WERI-Rb-1 (cell line): ENCODE data around the gene WDR38.
"Not testable (repeated sequence)": the region's sequence is repeated elsewhere in the genome, so short reads cannot be mapped to it uniquely, and the experiment has no call there.

Experiments
- DNase-seq: peaks from one replicate; pipeline ENCODE4 v3.0.0-alpha.2; 2020
- H3K27ac ChIP-seq: fragments of 250-450 bp; sonication (Bioruptor Pico); 2 replicates; pipeline ENCODE4 v1.5.1; 2020; ENCODE audit warnings: mild to moderate bottlenecking, moderate library complexity
- H3K27me3 ChIP-seq: fragments of 250-450 bp; sonication (Bioruptor Pico); 2 replicates; pipeline ENCODE4 v1.5.1; 2021; ENCODE audit warnings: mild to moderate bottlenecking, low read depth, moderate library complexity; ENCODE audit not compliant: insufficient read depth, severe bottlenecking
- H3K36me3 ChIP-seq: fragments of 250-450 bp; sonication (Bioruptor Pico); 2 replicates; pipeline ENCODE4 v1.5.1; 2020; ENCODE audit warnings: mild to moderate bottlenecking, moderate library complexity
- H3K4me3 ChIP-seq: 2 replicates; pipeline ENCODE4 v1.5.1; 2011; ENCODE audit warnings: low read depth, mild to moderate bottlenecking, control low read depth, low read length
- H3K9me3 ChIP-seq: fragments of 250-450 bp; sonication (Bioruptor Pico); 2 replicates; pipeline ENCODE4 v1.5.1; 2021; ENCODE audit warnings: mild to moderate bottlenecking, moderate library complexity; ENCODE audit not compliant: severe bottlenecking
- TF ChIP-seq, protein P1 (sequence below): IDR thresholded peaks from 2 replicates; pipeline ENCODE4 v1.5.1; 2011; ENCODE audit warnings: low read depth, mild to moderate bottlenecking, control low read depth, inconsistent platforms, low read length

Gene WDR38

DNA sequence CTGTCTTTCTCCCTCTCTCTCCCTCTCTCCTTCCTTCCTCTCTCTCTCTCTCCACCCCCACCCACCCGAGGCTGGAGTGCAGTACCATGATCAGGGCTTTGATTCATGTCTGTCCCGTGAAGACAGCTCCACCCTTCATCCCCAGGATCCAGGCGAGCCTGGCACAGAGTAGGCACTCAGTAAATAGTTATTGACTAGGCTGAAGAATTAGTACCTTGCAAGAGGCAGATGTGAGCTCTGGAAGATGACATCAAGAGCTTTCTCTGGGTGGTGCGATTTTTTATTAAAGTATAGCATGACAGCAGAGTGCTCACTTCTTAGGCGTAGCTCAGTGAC lies 24.0 kb upstream of the WDR38 start:
- DNase-seq, result no peak
- Histone ChIP-seq H3K9me3 (peaks cover 15% of the 10 kb centered on the region), H3K27me3 (no peaks in the 10 kb centered on the region), H3K4me3 (no peak overlapping the region), H3K36me3 (no peaks in the 10 kb centered on the region), H3K27ac (no peak overlapping the region)
- TF ChIP-seq, protein P1, sequence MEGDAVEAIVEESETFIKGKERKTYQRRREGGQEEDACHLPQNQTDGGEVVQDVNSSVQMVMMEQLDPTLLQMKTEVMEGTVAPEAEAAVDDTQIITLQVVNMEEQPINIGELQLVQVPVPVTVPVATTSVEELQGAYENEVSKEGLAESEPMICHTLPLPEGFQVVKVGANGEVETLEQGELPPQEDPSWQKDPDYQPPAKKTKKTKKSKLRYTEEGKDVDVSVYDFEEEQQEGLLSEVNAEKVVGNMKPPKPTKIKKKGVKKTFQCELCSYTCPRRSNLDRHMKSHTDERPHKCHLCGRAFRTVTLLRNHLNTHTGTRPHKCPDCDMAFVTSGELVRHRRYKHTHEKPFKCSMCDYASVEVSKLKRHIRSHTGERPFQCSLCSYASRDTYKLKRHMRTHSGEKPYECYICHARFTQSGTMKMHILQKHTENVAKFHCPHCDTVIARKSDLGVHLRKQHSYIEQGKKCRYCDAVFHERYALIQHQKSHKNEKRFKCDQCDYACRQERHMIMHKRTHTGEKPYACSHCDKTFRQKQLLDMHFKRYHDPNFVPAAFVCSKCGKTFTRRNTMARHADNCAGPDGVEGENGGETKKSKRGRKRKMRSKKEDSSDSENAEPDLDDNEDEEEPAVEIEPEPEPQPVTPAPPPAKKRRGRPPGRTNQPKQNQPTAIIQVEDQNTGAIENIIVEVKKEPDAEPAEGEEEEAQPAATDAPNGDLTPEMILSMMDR, result no peak

DNA sequence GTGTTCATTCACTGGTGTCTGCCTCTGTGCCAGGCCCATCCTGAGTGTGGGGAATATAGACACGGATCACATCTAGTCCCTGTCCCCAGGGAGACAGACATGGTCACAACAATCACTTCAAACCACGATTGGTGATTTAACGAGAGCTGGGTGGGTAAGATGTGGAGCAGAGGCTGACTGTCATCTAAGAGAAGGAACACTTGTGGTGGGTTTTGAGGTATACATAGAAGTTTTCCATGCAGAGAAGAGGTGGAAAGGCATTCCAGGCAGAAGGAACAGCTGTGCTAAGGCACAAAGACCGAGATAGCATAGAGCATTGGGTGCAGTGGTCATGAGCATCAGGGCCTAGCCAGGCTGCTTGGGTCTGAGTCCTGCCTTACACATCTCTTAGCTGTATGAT lies 22.7 kb upstream of the WDR38 start:
- TF ChIP-seq, protein P1, result no peak
- H3K27me3 ChIP-seq, result no peaks in the 10 kb centered on the region
- no peaks in the 10 kb centered on the region for H3K36me3 ChIP-seq
- DNase-seq, result no peak
- peaks cover 15% of the 10 kb centered on the region for H3K9me3 ChIP-seq
- H3K27ac ChIP-seq, result no peak overlapping the region
- no peak overlapping the region for H3K4me3 ChIP-seq

DNA sequence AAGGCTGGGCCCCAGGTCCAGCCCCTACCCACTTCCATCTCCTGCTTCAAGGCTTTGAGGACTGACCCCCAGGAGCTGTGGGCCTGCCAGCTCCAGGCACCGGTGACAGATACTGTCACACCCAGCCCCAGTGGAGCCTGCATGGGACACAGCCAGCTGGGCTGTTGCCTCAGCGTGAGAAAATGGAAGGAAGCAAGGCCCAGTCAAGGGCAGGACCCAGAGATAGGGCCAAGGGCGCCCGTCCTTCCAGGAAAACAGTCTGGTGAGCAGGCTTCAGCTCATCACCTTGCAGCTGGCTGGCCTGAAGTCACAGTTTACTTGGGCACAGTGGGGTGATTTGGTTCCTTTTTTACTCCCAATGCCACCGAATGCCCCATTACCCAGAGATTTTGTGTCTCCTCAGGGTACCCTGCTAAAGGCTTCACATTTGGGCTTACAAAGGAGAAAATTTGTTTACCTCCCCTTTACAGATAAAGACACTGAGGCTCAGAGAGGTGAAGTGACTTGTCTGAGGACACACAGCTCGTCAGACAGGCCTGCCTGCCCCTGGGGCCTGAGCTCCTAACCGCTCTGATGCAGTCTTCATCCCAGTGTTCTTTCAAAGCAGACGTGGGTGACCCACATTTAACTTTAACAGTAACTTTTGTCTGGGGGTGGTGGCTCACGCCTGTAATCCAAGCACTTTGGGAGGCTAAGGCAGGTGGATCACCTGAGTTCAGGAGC lies 21.5 kb upstream of the WDR38 start:
- H3K27ac ChIP-seq, result no peak overlapping the region
- no peaks in the 10 kb centered on the region for H3K36me3 ChIP-seq
- H3K27me3 ChIP-seq, result no peaks in the 10 kb centered on the region
- H3K4me3 ChIP-seq, result no peak overlapping the region
- TF ChIP-seq, protein P1, result no peak
- peaks cover 8% of the 10 kb centered on the region for H3K9me3 ChIP-seq
- no peak for DNase-seq

DNA sequence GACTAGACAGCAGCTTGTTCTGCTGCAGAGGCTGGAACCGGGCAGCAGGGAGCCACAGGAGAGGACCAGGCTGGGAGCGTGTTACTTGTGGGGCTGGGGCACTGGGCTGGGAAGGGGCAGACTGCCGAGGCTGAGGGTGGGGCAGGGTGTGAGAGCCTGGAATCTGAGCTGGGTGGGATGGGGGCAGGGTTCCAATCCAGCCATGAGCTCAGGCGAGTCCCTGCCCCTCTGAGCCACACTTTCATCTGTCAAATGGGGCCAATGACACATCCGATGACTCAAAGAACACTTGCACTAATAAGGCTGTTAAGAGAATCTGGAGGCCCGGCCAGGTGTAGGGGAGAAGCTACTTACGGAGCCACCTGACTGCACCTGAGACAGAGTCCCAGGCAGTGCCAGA lies 18.7 kb upstream of the WDR38 start:
- Histone ChIP-seq H3K4me3 (no peak overlapping the region), H3K36me3 (no peaks in the 10 kb centered on the region), H3K9me3 (no peaks in the 10 kb centered on the region), H3K27me3 (no peaks in the 10 kb centered on the region), H3K27ac (no peak overlapping the region)
- TF ChIP-seq, protein P1, result no peak
- no peak for DNase-seq

DNA sequence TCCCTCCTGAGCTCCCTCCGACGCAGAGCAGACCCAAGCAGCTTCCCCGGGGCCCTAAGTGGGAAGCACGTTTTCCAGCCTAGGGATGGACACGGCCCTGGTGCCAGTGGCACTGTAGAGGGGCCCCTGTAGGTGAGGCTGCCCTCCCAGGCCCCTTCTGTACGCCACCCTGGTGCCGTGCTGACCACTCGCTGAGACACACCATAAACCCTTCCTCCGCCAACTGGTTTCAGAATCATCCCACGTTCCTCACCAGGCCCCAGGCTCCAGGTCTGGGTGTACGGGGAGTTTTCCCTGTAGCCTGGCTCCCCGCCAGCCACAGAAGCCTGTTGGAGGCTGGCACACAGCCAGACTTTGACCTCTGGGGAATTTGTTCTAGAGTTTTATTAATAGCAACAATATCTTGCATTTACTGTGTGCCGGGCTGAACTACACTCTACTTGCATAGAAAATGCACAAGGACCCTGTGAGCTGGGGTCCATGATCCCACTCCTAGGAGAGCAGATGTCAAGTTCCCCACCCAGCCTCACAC lies 18.2 kb upstream of the WDR38 start:
- Histone ChIP-seq H3K36me3 (no peaks in the 10 kb centered on the region), H3K27me3 (no peaks in the 10 kb centered on the region), H3K9me3 (no peaks in the 10 kb centered on the region), H3K4me3 (no peak overlapping the region), H3K27ac (no peak overlapping the region)
- TF ChIP-seq, protein P1, result no peak
- DNase-seq, result no peak

DNA sequence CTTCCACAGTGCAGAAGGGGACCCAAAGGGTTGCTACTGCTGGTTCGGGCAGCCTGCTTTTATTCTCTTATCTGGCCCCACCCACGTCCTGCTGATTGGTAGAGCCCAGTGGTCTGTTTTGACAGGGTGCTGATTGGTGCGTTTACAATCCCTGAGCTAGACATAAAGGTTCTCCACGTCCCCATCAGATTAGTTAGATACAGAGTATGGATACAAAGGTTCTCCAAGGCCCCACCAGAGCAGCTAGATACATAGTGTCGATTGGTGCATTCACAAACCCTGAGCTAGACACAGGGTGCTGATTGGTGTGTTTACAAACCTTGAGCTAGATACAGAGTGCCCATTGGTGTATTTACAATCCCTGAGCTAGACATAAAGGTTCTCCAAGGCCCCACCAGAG lies 15.1 kb upstream of the WDR38 start:
- not testable (repeated sequence) for H3K36me3 ChIP-seq, H3K9me3 ChIP-seq, H3K27ac ChIP-seq, H3K27me3 ChIP-seq, H3K4me3 ChIP-seq, DNase-seq

DNA sequence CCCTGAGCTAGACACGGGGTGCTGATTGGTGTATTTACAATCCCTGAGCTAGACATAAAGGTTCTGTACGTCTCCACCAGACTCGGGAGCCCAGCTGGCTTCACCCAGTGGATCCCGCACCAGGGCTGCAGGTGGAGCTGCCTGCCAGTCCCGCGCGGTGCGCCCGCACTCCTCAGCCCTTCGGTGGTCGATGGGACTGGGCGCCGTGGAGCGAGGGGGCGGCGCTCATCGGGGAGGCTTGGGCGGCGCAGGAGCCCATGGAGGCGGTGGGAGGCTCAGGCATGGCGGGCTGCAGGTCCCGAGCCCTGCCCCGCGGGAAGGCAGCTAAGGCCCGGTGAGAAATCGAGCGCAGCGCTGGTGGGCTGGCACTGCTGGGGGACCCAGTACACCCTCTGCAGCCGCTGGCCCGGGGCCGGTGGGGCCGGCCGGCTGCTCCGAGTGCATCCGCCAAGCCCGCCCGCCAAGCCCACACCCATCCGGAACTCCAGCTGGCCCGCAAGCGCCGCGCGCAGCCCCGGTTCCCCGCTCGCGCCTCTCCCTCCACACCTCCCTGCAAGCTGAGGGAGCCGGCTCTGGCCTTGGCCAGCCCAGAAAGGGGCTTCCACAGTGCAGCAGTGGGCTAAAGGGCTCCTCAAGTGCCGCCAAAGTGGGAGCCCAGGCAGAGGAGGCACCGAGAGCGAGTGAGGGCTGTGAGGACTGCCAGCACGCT lies 14.5 kb upstream of the WDR38 start:
- DNase-seq, H3K27me3 ChIP-seq, H3K9me3 ChIP-seq, H3K4me3 ChIP-seq, H3K27ac ChIP-seq, H3K36me3 ChIP-seq: not testable (repeated sequence)
